Measurements from ENCODE around the gene PFKL. TPM values are rescaled to one million over a fixed set of nuclear protein-coding genes. Genes with fewer than 3 reads are reported as not detected.
"Not testable (repeated sequence)": the region's sequence is repeated elsewhere in the genome, so short reads cannot be mapped to it uniquely, and the experiment has no call there.

The PFKL gene
- total RNA-seq, 1 donor from 2014 or later, result 101 TPM

DNA sequence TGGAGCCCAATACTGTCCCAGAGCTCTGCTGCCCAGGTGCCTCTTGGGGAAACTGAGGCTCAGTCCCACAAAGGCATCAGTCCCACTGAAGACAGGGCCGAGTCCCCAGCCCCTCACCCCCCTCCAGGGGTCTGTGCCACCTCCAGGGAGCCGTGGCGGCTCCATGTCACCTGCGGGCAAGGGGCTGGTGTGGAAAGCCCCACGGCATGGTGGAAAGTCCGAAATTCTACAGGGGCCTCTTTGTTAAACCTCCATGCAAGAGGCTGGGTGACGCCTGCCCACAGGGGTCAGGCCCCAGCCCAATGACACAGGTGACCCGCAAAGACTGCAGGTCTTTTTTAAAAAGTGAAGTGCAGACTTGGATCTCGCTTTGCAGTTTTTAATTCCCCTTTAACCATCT lies 17.5 kb upstream of the PFKL start:
- TF ChIP-seq, protein P1, sequence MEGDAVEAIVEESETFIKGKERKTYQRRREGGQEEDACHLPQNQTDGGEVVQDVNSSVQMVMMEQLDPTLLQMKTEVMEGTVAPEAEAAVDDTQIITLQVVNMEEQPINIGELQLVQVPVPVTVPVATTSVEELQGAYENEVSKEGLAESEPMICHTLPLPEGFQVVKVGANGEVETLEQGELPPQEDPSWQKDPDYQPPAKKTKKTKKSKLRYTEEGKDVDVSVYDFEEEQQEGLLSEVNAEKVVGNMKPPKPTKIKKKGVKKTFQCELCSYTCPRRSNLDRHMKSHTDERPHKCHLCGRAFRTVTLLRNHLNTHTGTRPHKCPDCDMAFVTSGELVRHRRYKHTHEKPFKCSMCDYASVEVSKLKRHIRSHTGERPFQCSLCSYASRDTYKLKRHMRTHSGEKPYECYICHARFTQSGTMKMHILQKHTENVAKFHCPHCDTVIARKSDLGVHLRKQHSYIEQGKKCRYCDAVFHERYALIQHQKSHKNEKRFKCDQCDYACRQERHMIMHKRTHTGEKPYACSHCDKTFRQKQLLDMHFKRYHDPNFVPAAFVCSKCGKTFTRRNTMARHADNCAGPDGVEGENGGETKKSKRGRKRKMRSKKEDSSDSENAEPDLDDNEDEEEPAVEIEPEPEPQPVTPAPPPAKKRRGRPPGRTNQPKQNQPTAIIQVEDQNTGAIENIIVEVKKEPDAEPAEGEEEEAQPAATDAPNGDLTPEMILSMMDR (IDR thresholded peaks at IDR 0.05), result no peak
- Histone ChIP-seq H3K27me3 (peaks cover 10% of the 10 kb centered on the region), H3K36me3 (no peaks in the 10 kb centered on the region), H3K4me3 (no peak overlapping the region), H3K9me3 (no peaks in the 10 kb centered on the region), H3K27ac (no peak overlapping the region), H3K4me1 (no peaks in the 10 kb centered on the region)
- DNase-seq, result no peak
- ATAC-seq, result no peak
- intact Hi-C loops (cut with DNase I), result no loop called here

DNA sequence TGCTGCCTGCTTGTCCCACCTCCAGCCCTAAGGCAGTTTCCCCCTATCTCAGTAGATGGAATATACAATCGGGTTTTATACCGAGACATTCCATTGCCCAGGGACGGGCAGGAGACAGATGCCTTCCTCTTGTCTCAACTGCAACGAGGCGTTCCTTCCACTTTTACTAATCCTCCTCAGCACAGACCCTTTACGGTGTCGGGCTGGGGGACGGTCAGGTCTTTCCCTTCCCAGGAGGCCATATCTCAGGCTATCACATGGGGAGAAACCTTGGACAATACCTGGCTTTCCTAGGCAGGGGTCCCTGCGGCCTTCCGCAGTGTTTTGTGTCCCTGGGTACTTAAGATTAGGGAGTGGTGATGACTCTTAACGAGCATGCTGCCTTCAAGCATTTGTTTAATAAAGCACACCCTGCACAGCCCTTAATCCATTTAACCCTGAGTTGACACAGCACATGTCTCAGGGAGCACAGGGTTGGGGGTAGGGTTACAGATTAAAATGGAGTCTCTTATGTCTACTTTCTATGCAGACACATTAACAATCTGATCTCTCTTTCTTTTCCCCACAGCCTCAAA lies 16.6 kb upstream of the PFKL start:
- H3K9me3 ChIP-seq; H3K4me1 ChIP-seq; H3K36me3 ChIP-seq; DNase-seq; ATAC-seq; intact Hi-C loops (cut with DNase I); H3K4me3 ChIP-seq; H3K27ac ChIP-seq: not testable (repeated sequence)
- H3K27me3 ChIP-seq, result peaks cover 19% of the 10 kb centered on the region

- intact Hi-C loops (cut with DNase I), result no loop called here
- no peaks in the 10 kb centered on the region for H3K4me1 ChIP-seq
- DNase-seq, result no peak
- TF ChIP-seq, protein P1 (IDR thresholded peaks at IDR 0.05), result no peak
- ATAC-seq, result no peak
- peaks cover 19% of the 10 kb centered on the region for H3K27me3 ChIP-seq
- no peaks in the 10 kb centered on the region for H3K9me3 ChIP-seq
- no peaks in the 10 kb centered on the region for H3K36me3 ChIP-seq
- no peak overlapping the region for H3K4me3 ChIP-seq
- no peak overlapping the region for H3K27ac ChIP-seq
Measured at GRCh38 chr21:44283948-44284347, 15.9 kb upstream of the PFKL start.

DNA sequence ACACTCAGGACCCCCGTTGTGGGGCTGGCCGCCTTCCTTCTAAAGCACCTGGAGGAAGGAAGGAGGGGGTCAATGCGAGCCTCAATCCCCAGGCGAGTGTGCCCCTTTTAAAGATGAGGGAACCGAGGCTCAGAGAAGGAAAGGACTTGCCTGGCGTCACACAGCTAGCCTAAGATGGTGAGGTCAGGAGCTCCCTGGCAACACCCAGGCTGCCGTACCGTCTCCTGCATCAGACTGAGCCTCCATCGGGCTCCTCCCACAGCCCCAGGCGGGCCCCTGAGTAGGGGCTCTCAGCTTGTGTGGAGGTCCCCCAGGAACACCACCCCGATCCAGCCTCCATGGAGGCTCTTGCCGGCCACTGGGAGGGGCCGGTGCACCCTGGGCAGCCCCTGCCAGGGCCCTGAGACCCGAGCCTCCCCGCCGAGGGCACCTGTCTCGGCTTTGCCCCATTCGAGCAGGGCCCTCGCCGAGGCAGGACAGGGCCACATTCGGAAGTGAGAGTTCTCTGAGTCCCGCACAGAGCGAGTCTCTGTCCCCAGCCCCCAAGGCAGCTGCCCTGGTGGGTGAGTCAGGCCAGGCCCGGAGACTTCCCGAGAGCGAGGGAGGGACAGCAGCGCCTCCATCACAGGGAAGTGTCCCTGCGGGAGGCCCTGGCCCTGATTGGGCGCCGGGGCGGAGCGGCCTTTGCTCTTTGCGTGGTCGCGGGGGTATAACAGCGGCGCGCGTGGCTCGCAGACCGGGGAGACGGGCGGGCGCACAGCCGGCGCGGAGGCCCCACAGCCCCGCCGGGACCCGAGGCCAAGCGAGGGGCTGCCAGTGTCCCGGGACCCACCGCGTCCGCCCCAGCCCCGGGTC lies 14.5 kb upstream of the PFKL start, which contains the start of gene AIRE:
TSS of gene AIRE (plus strand) at position 739 of the 855 bp plus-strand sequence. CDS start 131 bp downstream, outside the sequence.
- no peaks in the 10 kb centered on the region for H3K9me3 ChIP-seq
- intact Hi-C loops (cut with DNase I), result no loop called here
- no peak for DNase-seq
- H3K36me3 ChIP-seq, result no peaks in the 10 kb centered on the region
- H3K4me3 ChIP-seq, result no peak within 1 kb of the TSS
- H3K27ac ChIP-seq, result no peak within 1 kb of the TSS
- ATAC-seq, result no peak
- peaks cover 19% of the 10 kb centered on the region for H3K27me3 ChIP-seq
- H3K4me1 ChIP-seq, result no peaks in the 10 kb centered on the region
- TF ChIP-seq, protein P1 (IDR thresholded peaks at IDR 0.05), result no peak

DNA sequence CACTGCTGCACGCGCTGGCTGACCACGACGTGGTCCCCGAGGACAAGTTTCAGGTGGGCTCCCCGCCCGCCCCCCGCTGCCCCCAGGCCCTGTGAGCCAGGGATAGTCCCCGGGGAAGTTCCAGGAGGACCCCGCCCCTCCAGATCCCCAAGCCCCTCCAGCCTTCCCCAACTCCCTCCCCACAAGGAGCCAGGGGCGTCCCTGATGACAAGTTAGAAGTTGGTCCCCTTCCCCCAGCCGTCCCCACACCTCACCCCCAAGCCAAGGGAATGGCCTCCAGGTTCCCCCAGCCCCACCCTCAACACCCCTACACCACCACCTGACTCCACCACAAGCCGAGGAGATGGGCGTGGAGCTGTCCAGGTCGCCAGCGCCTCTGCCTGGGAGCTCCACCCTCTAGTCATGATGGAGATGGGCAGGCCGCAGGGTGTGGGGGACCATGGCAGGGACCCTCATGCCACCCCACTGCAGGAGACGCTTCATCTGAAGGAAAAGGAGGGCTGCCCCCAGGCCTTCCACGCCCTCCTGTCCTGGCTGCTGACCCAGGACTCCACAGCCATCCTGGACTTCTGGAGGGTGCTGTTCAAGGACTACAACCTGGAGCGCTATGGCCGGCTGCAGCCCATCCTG lies 13.7 kb upstream of the PFKL start:
- Histone ChIP-seq H3K4me3 (no peak overlapping the region), H3K9me3 (no peaks in the 10 kb centered on the region), H3K4me1 (no peaks in the 10 kb centered on the region), H3K36me3 (no peaks in the 10 kb centered on the region), H3K27me3 (peaks cover 19% of the 10 kb centered on the region), H3K27ac (no peak overlapping the region)
- no peak for ATAC-seq
- no peak for DNase-seq
- TF ChIP-seq, protein P1 (IDR thresholded peaks at IDR 0.05), result no peak
- intact Hi-C loops (cut with DNase I), result no loop called here

Data from upper lobe of right lung (tissue), 1 donor.